SU-DHL-6 (cell line): ENCODE measurements around the gene ADD1.

ENCODE experiments used
- H2AFZ ChIP-seq: fragments of 200-600 bp; sonication (generic); 2 replicates; pipeline ENCODE4 v1.6.1; 2014; ENCODE audit warnings: low read depth, mild to moderate bottlenecking, moderate library complexity, mixed read lengths, antibody characterized with exemption, low read length; ENCODE audit not compliant: severe bottlenecking
- H3F3A ChIP-seq: fragments of 200-600 bp; shearing (Covaris generic); 2 replicates; pipeline ENCODE4 v1.6.0; 2016; ENCODE audit warnings: antibody characterized with exemption, mild to moderate bottlenecking; ENCODE audit not compliant: insufficient read depth
- H3K27ac ChIP-seq: fragments of 200-600 bp; sonication (generic); 2 replicates; pipeline ENCODE4 v1.5.1; 2016; ENCODE audit warnings: low read depth, mild to moderate bottlenecking, low read length, moderate library complexity, mixed read lengths
- H3K27me3 ChIP-seq: fragments of 200-600 bp; sonication (generic), shearing (Covaris generic); 2 replicates; pipeline ENCODE4 v1.6.0; 2014; ENCODE audit warnings: mild to moderate bottlenecking, low read length
- H3K36me3 ChIP-seq: fragments of 200-600 bp; sonication (generic); 2 replicates; pipeline ENCODE4 v1.6.1; 2014; ENCODE audit warnings: mild to moderate bottlenecking, low read length, mixed read lengths
- H3K4me2 ChIP-seq: fragments of 300-600, 200-600 bp; shearing (Covaris generic), sonication (generic); 2 replicates; pipeline ENCODE4 v1.6.0; 2014; ENCODE audit warnings: low read length, low read depth, mild to moderate bottlenecking; ENCODE audit not compliant: poor library complexity, severe bottlenecking
- H3K4me3 ChIP-seq: fragments of 200-600 bp; sonication (generic); 2 replicates; pipeline ENCODE4 v1.5.1; 2014; ENCODE audit warnings: antibody characterized with exemption, low read length, mild to moderate bottlenecking, mixed read lengths; ENCODE audit not compliant: insufficient read depth, poor library complexity, severe bottlenecking
- H3K79me2 ChIP-seq: fragments of 200-600 bp; sonication (generic); 2 replicates; pipeline ENCODE4 v1.6.1; 2014; ENCODE audit warnings: mild to moderate bottlenecking, low read length, moderate library complexity; ENCODE audit not compliant: insufficient read depth
- H3K9ac ChIP-seq: fragments of 200-600 bp; sonication (generic); 2 replicates; pipeline ENCODE4 v1.7.0; 2014; ENCODE audit warnings: mild to moderate bottlenecking, low read length
- H3K9me2 ChIP-seq: fragments of 200-600 bp; sonication (generic); replicated peaks from 2 replicates; pipeline ENCODE4 v1.6.1; 2014; ENCODE audit warnings: low read length; ENCODE audit not compliant: insufficient read depth
- H3K9me3 ChIP-seq: fragments of 200-600 bp; sonication (generic); 2 replicates; pipeline ENCODE4 v1.6.1; 2014; ENCODE audit warnings: low read length, mixed read lengths; ENCODE audit not compliant: insufficient read depth
- H4K20me1 ChIP-seq: fragments of 200-600 bp; sonication (generic); 2 replicates; pipeline ENCODE4 v1.6.1; 2014; ENCODE audit warnings: low read depth, mild to moderate bottlenecking, antibody characterized with exemption, low read length, moderate library complexity, mixed read lengths
- CTCF ChIP-seq: fragments of 200-600 bp; sonication (generic); IDR thresholded peaks from one replicate; pipeline ENCODE4 v1.5.1; 2017; ENCODE audit warnings: antibody characterized with exemption, mild to moderate bottlenecking, low read length, moderate library complexity; ENCODE audit not compliant: insufficient read depth, poor library complexity, severe bottlenecking
- EZH2phosphoT487 ChIP-seq: fragments of 200-600 bp; sonication (generic), shearing (Covaris generic); conservative IDR thresholded peaks from 2 replicates; pipeline ENCODE4 v1.6.1; 2018; ENCODE audit warnings: mild to moderate bottlenecking, antibody characterized with exemption, low read length, moderate library complexity, mixed read lengths

ADD1 gene

GRCh38 chr4:2891294-2891693 lies 47.6 kb downstream of the ADD1 start:
- Histone ChIP-seq H3K79me2 (no peaks in the 10 kb centered on the region), H3K9ac (no peak overlapping the region), H3K9me3 (no peaks in the 10 kb centered on the region), H4K20me1 (no peaks in the 10 kb centered on the region), H3K4me3 (no peak overlapping the region), H3K4me2 (no peak overlapping the region), H2AFZ (no peak overlapping the region), H3K27me3 (no peaks in the 10 kb centered on the region), H3K36me3 (no peaks in the 10 kb centered on the region), H3K27ac (no peak overlapping the region), H3K9me2 (no peaks in the 10 kb centered on the region), H3F3A (no peaks in the 10 kb centered on the region)
- TF ChIP-seq CTCF: no peak
- no peak for TF ChIP-seq EZH2phosphoT487

- TF ChIP-seq CTCF (no peak), EZH2phosphoT487 (no peak)
- Histone ChIP-seq H3K79me2 (no peaks in the 10 kb centered on the region), H3K36me3 (no peaks in the 10 kb centered on the region), H4K20me1 (no peaks in the 10 kb centered on the region), H2AFZ (no peak overlapping the region), H3K4me2 (no peak overlapping the region), H3F3A (no peaks in the 10 kb centered on the region), H3K27ac (no peak overlapping the region), H3K27me3 (no peaks in the 10 kb centered on the region), H3K9ac (no peak overlapping the region), H3K9me2 (no peaks in the 10 kb centered on the region), H3K4me3 (no peak overlapping the region), H3K9me3 (no peaks in the 10 kb centered on the region)
These were observed 50.1 kb downstream of the ADD1 start for GRCh38 chr4:2893772-2894171.

GRCh38 chr4:2898001-2898400 lies 54.4 kb downstream of the ADD1 start:
- Histone ChIP-seq H3K79me2 (no peaks in the 10 kb centered on the region), H3K27me3 (no peaks in the 10 kb centered on the region), H3K9me3 (no peaks in the 10 kb centered on the region), H3K27ac (no peak overlapping the region), H3K4me2 (no peak overlapping the region), H3F3A (no peaks in the 10 kb centered on the region), H2AFZ (no peak overlapping the region), H3K9me2 (no peaks in the 10 kb centered on the region), H3K36me3 (no peaks in the 10 kb centered on the region), H3K9ac (no peak overlapping the region), H4K20me1 (no peaks in the 10 kb centered on the region), H3K4me3 (no peak overlapping the region)
- TF ChIP-seq CTCF: no peak

GRCh38 chr4:2900741-2901140 lies 57.1 kb downstream of the ADD1 start:
- no peaks in the 10 kb centered on the region for H3K27me3 ChIP-seq
- no peak overlapping the region for H3K27ac ChIP-seq
- no peaks in the 10 kb centered on the region for H3K9me3 ChIP-seq
- no peak overlapping the region for H3K9ac ChIP-seq
- H3K9me2 ChIP-seq: no peaks in the 10 kb centered on the region
- H3K36me3 ChIP-seq: no peaks in the 10 kb centered on the region
- H4K20me1 ChIP-seq: no peaks in the 10 kb centered on the region
- H3K4me3 ChIP-seq: no peak overlapping the region
- no peak overlapping the region for H3K4me2 ChIP-seq
- H2AFZ ChIP-seq: no peak overlapping the region
- no peak for TF ChIP-seq CTCF
- no peak for TF ChIP-seq EZH2phosphoT487
- H3F3A ChIP-seq: no peaks in the 10 kb centered on the region
- no peaks in the 10 kb centered on the region for H3K79me2 ChIP-seq
